A549 (cell line): ENCODE data around the gene CIB4. TPM values are rescaled to one million over a fixed set of nuclear protein-coding genes. Genes with fewer than 3 reads are reported as not detected.

ENCODE experiments used
- ATAC-seq, 2 experiments: fragments of 200-7000 bp in 1 of 2; fragments of >200 bp in 1 of 2; cut with Nextera tagmentation in 1 of 2; cut with Tn5 transposase in 1 of 2; 3 replicates each; pipeline versions ENCODE4 v1.8.0 to v1.9.1; 2018 to 2020; ENCODE audit warnings: mild to moderate bottlenecking in 1 of 2, moderate library complexity in 1 of 2
- CTCF ChIA-PET: fragments of 300-600 bp; sonication (Branson Sonifier 250); formaldehyde crosslinking; extraction: SDS; loops from one replicate; lab custom pipeline; 2021; ENCODE audit warnings: antibody characterized with exemption, inconsistent platforms; lab: Yijun Ruan, JAX
- POLR2A ChIA-PET: fragments of 350-600 bp; formaldehyde crosslinking; extraction: SDS; loops from one replicate; lab custom pipeline; 2021; ENCODE audit warnings: antibody characterized with exemption, inconsistent platforms; lab: Yijun Ruan, JAX
- DNase-seq, 2 experiments: peaks; one replicate each; pipeline versions ENCODE4 v3.0.0 to v3.0.0-alpha.2; 2011 to 2016; ENCODE audit warnings: low read depth in 1 of 2, low spot score in 1 of 2
- FAIRE-seq: peaks from 2 replicates; lab custom pipeline; 2011; peaks lifted over from hg19 to GRCh38; lab: Jason Lieb, UNC
- H3K27ac ChIP-seq, 2 experiments: fragments of >200 bp; sonication (Bioruptor Twin); formaldehyde crosslinking; 3 replicates each; pipeline ENCODE4 v1.5.1; 2016 to 2017
- H3K4me1 ChIP-seq: fragments of >200 bp; sonication (Bioruptor Twin); formaldehyde crosslinking; 3 replicates; pipeline ENCODE4 v1.6.1; 2016
- H3K4me2 ChIP-seq: fragments of >200 bp; sonication (Bioruptor Twin); formaldehyde crosslinking; 3 replicates; pipeline ENCODE4 v1.6.1; 2016
- H3K4me3 ChIP-seq: fragments of >200 bp; sonication (Bioruptor Twin); formaldehyde crosslinking; 3 replicates; pipeline ENCODE4 v1.5.1; 2016
- H3K9me3 ChIP-seq: fragments of >200 bp; sonication (Bioruptor Twin); formaldehyde crosslinking; 3 replicates; pipeline ENCODE4 v1.6.1; 2016
- BHLHE40 ChIP-seq: IDR thresholded peaks from 2 replicates; pipeline ENCODE4 v1.6.1; 2012; ENCODE audit warnings: low read depth, low read length, inconsistent platforms
- CBX8 ChIP-seq: fragments of 200-600 bp; sonication (generic); IDR thresholded peaks from 2 replicates; pipeline ENCODE4 v1.6.1; 2016
- EHF ChIP-seq: fragments of 250-450 bp; sonication (Bioruptor Pico); IDR thresholded peaks from 2 replicates; pipeline ENCODE4 v1.5.0; 2020; ENCODE audit warnings: mild to moderate bottlenecking
- EP300 ChIP-seq, 2 experiments: fragments of >200 bp; sonication (Bioruptor Twin); formaldehyde crosslinking; IDR thresholded peaks; 2 replicates in 1 of 2; 3 replicates in 1 of 2; pipeline ENCODE4 v1.6.1; 2016 to 2017
- HEYL ChIP-seq: fragments of 250-450 bp; sonication (Bioruptor Pico); IDR thresholded peaks from 2 replicates; pipeline ENCODE4 v1.8.0; 2021; ENCODE audit warnings: mild to moderate bottlenecking, moderate library complexity
- HOXA7 ChIP-seq: fragments of 250-450 bp; sonication (Bioruptor Pico); IDR thresholded peaks from 2 replicates; pipeline ENCODE4 v1.5.0; 2020; ENCODE audit warnings: mild to moderate bottlenecking, moderate library complexity
- HOXB5 ChIP-seq: fragments of 250-450 bp; sonication (Bioruptor Pico); IDR thresholded peaks from 2 replicates; pipeline ENCODE4 v1.5.0; 2020; ENCODE audit warnings: mild to moderate bottlenecking, moderate library complexity
- KDM1A ChIP-seq: fragments of 200-600 bp; sonication (generic); IDR thresholded peaks from 2 replicates; pipeline ENCODE4 v1.6.1; 2016; ENCODE audit warnings: low read depth, mild to moderate bottlenecking
- NPAS2 ChIP-seq: fragments of 250-450 bp; sonication (Bioruptor Pico); IDR thresholded peaks from 2 replicates; pipeline ENCODE4 v1.8.0; 2022; ENCODE audit warnings: mild to moderate bottlenecking, moderate library complexity, borderline replicate concordance
- NR3C1 ChIP-seq: fragments of >200 bp; sonication (Bioruptor Twin); formaldehyde crosslinking; IDR thresholded peaks from 3 replicates; pipeline ENCODE4 v1.6.1; 2017
- POLR2AphosphoS2 ChIP-seq: conservative IDR thresholded peaks from 2 replicates; pipeline ENCODE4 v1.6.1; 2012; ENCODE audit warnings: low read length, improper control_type of control experiment, inconsistent platforms
- RCOR1 ChIP-seq: fragments of 150-350 bp; IDR thresholded peaks from 2 replicates; pipeline ENCODE4 v1.6.1; 2014; ENCODE audit warnings: antibody characterized with exemption, low read length, low read depth
- REST ChIP-seq: fragments of 200-600 bp; sonication (generic); IDR thresholded peaks from 2 replicates; pipeline ENCODE4 v1.6.1; 2016; ENCODE audit warnings: antibody characterized with exemption, mild to moderate bottlenecking, moderate library complexity
- SREBF2 ChIP-seq: fragments of 450-650 bp; IDR thresholded peaks from 2 replicates; pipeline ENCODE4 v1.6.1; 2014; ENCODE audit warnings: mild to moderate bottlenecking, moderate library complexity
- TFCP2L1 ChIP-seq: fragments of 250-450 bp; sonication (Bioruptor Pico); IDR thresholded peaks from 2 replicates; pipeline ENCODE4 v1.5.0; 2021; ENCODE audit warnings: mild to moderate bottlenecking
- ZC3H11A ChIP-seq: fragments of 450-650 bp; IDR thresholded peaks from 2 replicates; pipeline ENCODE4 v1.6.1; 2014; ENCODE audit warnings: antibody characterized with exemption, mild to moderate bottlenecking
- WGBS: methylation state at CpG from one replicate; pipeline ENCODE4 v1.1.6; 2017; ENCODE audit errors: missing lambda C conversion rate; 5-methylcytosine and 5-hydroxymethylcytosine counted together
- polyA plus RNA-seq, 4 experiments: library from polyadenylated mRNA; depleted of rRNA in 3 of 4; stranded (reverse); fragments of >200 nt; fragmentation: RNase III in 1 of 4; extraction: RNeasy Plus Mini Kit Qiagen cat#74134 plus additional on column Dnase treatment in 1 of 4; gene quantifications; 2 replicates in 3 of 4; 3 replicates in 1 of 4; pipeline ENCODE4 v1.2.3, GENCODE V29; 2011 to 2017
- TF ChIP-seq, protein P1 (sequence below): fragments of >200 bp; sonication (Bioruptor Twin); formaldehyde crosslinking; IDR thresholded peaks from 3 replicates; pipeline ENCODE4 v1.5.1; 2016
- TF ChIP-seq, protein P2 (sequence below): fragments of >200 bp; sonication (Bioruptor Twin); formaldehyde crosslinking; IDR thresholded peaks from 2 replicates; pipeline ENCODE4 v1.6.1; 2016

The CIB4 gene
- polyA plus RNA-seq, 2 of the 4 experiments (the other 2 are of a cell fraction) = 0.30 to 1.0 TPM

- TF ChIP-seq, protein P1, sequence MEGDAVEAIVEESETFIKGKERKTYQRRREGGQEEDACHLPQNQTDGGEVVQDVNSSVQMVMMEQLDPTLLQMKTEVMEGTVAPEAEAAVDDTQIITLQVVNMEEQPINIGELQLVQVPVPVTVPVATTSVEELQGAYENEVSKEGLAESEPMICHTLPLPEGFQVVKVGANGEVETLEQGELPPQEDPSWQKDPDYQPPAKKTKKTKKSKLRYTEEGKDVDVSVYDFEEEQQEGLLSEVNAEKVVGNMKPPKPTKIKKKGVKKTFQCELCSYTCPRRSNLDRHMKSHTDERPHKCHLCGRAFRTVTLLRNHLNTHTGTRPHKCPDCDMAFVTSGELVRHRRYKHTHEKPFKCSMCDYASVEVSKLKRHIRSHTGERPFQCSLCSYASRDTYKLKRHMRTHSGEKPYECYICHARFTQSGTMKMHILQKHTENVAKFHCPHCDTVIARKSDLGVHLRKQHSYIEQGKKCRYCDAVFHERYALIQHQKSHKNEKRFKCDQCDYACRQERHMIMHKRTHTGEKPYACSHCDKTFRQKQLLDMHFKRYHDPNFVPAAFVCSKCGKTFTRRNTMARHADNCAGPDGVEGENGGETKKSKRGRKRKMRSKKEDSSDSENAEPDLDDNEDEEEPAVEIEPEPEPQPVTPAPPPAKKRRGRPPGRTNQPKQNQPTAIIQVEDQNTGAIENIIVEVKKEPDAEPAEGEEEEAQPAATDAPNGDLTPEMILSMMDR = no peak
- no peak for TF ChIP-seq BHLHE40
- TF ChIP-seq NR3C1 = no peak
- no peak for TF ChIP-seq POLR2AphosphoS2
- TF ChIP-seq, all 56 proteins: peak for 0
Observed at GRCh38 chr2:26651470-26651771, 10.3 kb upstream of the CIB4 start (continued).

- ChIA-PET POLR2A (no interaction called here), CTCF (interaction anchor here (0.6 to 6.6 kb wide), 9 partner anchors 9 to 309 kb away, joined by 3 to 39 read pairs (median 4); partner anchors contain the start of gene CIB4)
- ATAC-seq (no peak), FAIRE-seq (no peak), DNase-seq (no peak)
- H3K4me3 ChIP-seq = no peak overlapping the region
- no peaks in the 10 kb centered on the region for H3K9me3 ChIP-seq
- TF ChIP-seq EHF (no peak), RCOR1 (no peak), KDM1A (no peak), REST (no peak), CBX8 (no peak), EP300 (IDR thresholded peaks at IDR 0.05) (no peak), NPAS2 (CRISPR knock-in tag) (no peak)
- TF ChIP-seq, protein P2, sequence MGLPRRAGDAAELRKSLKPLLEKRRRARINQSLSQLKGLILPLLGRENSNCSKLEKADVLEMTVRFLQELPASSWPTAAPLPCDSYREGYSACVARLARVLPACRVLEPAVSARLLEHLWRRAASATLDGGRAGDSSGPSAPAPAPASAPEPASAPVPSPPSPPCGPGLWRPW = no peak
- H3K4me1 ChIP-seq = no peaks in the 10 kb centered on the region
- WGBS = 59% methylated on average over 12 of the region's 12 CpGs
- no peak overlapping the region for H3K4me2 ChIP-seq
- H3K27ac ChIP-seq = peak overlapping the region in 1 of 2 experiments; percentile 24; a peak in 1 of 6 replicates
Observed at GRCh38 chr2:26650713-26651469, 9.7 kb upstream of the CIB4 start.

DNA sequence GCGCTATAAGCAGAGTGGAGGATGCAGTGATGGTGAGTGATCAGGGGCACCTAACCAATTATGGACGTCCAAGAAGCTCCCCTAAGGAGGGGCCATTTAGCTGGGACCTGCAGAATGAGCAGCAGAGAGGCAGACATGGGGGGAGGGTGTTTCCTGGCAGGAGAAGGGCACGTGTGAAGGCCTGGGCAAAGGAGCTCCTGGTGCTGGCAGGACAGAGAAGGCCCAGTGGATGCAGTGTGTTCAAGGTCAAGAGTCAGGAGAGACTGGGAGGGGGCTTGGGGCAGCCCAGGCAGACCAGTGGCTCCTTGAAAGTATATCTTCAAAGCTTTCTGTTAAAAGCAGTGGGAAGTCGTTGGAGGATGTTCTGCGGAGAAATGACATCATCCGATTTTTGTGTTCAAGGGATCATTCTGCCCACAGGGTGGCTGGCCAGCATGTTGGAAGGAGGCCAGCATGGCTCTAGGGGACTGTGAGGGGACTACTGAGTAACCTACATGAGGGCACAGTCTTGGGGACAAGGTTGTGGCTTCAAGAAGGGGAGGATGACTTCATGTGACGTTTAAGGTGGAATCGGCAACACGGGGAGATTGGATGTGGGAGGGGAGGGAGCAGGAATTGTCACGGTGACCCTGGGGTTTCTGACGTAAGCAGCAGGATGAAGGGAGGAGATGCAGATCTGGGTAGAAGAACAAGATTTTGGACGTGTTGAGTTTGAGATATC, 9.0 kb upstream of the CIB4 start:
- ChIA-PET POLR2A (no interaction called here), CTCF (interaction anchor here (0.9 to 6.6 kb wide), 7 partner anchors 9 to 147 kb away, joined by 3 to 39 read pairs (median 4); partner anchors contain the start of gene CIB4)
- no peak for FAIRE-seq

More for the DNA sequence above, 9.0 kb upstream of the CIB4 start:
- no peak for DNase-seq
- Histone ChIP-seq H3K4me2 (no peak overlapping the region), H3K9me3 (no peaks in the 10 kb centered on the region), H3K4me1 (no peaks in the 10 kb centered on the region)
- 64% methylated on average over 12 of the region's 12 CpGs for WGBS
- no peak for ATAC-seq
- TF ChIP-seq TFCP2L1 (CRISPR knock-in tag) (no peak), SREBF2 (no peak), HOXA7 (CRISPR knock-in tag) (no peak), HOXB5 (CRISPR knock-in tag) (no peak), HEYL (no peak), NR3C1 (no peak), REST (no peak), ZC3H11A (no peak)
- TF ChIP-seq, all 56 proteins: peak for 0
- Histone ChIP-seq H3K4me3 (no peak overlapping the region), H3K27ac (no peak overlapping the region)
